ENCODE results near the gene TROAP. TPM values are rescaled to one million over a fixed set of nuclear protein-coding genes. Genes with fewer than 3 reads are reported as not detected.

The TROAP gene
- total and polyA plus RNA-seq, 4 donors, result 0.97 to 17.5 (median 2.0) TPM; not detected in 1

DNA sequence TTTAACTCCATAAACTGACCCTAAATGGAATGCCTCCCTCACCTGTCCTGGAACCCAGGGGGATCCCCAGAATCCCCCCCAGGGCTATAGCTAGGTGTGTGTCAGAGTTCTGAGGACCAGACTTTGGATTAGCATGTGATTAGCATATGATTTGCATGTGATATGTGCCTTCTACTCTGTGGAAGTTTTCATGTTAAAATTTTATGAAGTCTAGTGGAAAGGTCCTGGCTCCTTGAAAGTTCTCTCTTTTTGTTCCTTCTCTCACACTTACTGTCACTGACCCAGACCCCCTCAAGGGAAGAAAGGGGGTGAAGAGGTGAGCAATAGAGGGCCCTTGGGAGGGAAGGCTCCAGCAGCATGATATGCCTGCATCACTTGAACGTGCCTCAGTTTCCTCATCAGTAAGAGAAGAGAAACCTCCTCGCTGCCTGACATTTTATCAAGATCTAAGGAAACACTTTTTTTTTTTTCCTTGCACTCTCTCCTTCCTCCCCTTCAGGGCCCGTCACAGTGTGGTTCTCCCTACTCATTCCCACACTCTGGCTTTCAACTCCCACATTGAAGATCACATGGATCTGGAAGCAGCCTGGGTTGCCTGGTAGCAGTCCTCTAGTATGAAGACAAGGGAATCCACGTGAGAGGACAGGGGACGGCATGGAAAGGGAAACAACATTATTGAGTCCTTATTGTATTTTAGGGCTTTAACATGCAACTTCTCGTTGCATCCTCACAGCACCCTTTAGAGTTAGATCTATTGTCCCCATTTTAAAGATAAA lies 17.2 kb downstream of the TROAP start:
- no peak for TF ChIP-seq HNF4A (conservative IDR thresholded peaks at IDR 0.05)
- TF ChIP-seq MAX (IDR thresholded peaks at IDR 0.05), result no peak
- TF ChIP-seq HNF4G (IDR thresholded peaks at IDR 0.05), result no peak
- TF ChIP-seq, protein P1, sequence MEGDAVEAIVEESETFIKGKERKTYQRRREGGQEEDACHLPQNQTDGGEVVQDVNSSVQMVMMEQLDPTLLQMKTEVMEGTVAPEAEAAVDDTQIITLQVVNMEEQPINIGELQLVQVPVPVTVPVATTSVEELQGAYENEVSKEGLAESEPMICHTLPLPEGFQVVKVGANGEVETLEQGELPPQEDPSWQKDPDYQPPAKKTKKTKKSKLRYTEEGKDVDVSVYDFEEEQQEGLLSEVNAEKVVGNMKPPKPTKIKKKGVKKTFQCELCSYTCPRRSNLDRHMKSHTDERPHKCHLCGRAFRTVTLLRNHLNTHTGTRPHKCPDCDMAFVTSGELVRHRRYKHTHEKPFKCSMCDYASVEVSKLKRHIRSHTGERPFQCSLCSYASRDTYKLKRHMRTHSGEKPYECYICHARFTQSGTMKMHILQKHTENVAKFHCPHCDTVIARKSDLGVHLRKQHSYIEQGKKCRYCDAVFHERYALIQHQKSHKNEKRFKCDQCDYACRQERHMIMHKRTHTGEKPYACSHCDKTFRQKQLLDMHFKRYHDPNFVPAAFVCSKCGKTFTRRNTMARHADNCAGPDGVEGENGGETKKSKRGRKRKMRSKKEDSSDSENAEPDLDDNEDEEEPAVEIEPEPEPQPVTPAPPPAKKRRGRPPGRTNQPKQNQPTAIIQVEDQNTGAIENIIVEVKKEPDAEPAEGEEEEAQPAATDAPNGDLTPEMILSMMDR (IDR thresholded peaks at IDR 0.05; ENCODE audit: low read depth, low read length, missing input control), result no peak
- no peak for TF ChIP-seq YY1 (IDR thresholded peaks at IDR 0.05)
- TF ChIP-seq NR2F2 (IDR thresholded peaks at IDR 0.05), result no peak
- no peak for TF ChIP-seq REST (IDR thresholded peaks at IDR 0.05)
- TF ChIP-seq RAD21 (IDR thresholded peaks at IDR 0.05), result no peak
- no peak for TF ChIP-seq RXRA (IDR thresholded peaks at IDR 0.05)
- DNase-seq (ENCODE audit: low spot score), result no peak
- H3K36me3 ChIP-seq (ENCODE audit: control insufficient read depth in 4 of 4, insufficient read depth in 3 of 4, low read depth in 1 of 4, low read length in 3 of 4), result no peaks in the 10 kb centered on the region
- 78% methylated on average over 6 of the region's 6 CpGs for WGBS
- no peaks in the 10 kb centered on the region for H3K9me3 ChIP-seq (ENCODE audit: control insufficient read depth in 4 of 4, low read length in 3 of 4)
- no peak overlapping the region for H3K4me3 ChIP-seq (ENCODE audit: low read depth in 1 of 3, low read length in 3 of 3)
- peaks cover 0 to 8% (median 2%) of the 10 kb centered on the region in 4 donors for H3K27me3 ChIP-seq (ENCODE audit: control insufficient read depth in 4 of 4, insufficient read depth in 4 of 4, low read length in 3 of 4)
- no peak overlapping the region for H3K27ac ChIP-seq (ENCODE audit: low read depth in 1 of 2, low read length in 2 of 2)
- H3K4me1 ChIP-seq (ENCODE audit: control insufficient read depth in 4 of 4, insufficient read depth in 4 of 4, low read length in 3 of 4), result peaks cover 10 to 33% (median 22%) of the 10 kb centered on the region in 4 donors
- no peak overlapping the region for H3K9ac ChIP-seq (ENCODE audit: low read depth in 1 of 2, low read length in 2 of 2)

DNA sequence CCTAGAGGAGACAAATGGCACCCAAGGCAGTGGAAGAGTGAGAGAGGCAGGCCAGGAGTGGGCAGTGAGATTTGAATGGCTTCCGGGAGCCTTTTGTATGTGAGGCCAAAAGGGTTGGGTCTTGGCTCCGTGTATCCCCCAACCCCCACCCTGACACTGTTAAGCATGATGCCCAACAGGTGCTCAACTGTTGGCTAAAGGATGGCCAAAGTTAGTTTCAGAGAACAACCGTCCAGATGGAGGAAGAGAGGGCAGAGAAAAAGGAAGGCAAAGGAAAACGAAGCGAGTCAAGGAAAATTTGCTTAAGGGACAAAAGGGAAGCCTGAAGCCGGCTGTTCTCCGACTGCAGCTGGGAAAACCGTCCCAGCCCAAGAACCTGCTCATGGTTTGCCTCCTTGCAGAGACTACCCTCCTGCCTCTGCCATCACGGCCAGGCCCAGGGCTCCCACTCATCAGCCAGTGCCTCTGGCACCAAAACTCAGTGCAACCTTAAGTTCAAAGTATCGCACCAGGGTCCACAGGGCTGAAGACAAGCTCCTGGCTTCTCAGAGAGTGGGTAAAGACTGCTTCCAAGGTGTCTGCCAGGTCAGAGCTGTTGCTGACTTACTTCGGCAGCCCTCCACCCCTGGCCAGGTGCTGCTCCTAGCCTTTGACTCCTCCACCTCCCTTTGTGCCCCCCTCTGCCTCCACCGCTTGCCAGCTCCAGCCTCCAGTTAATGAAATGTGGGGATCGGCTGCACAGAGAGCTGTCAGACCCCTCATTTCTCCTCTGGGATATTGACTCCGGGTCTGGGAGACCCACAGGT lies 18.1 kb downstream of the TROAP start:
- no peak overlapping the region for H3K4me3 ChIP-seq (ENCODE audit: low read depth in 1 of 3, low read length in 3 of 3)
- H3K4me1 ChIP-seq (ENCODE audit: control insufficient read depth in 4 of 4, insufficient read depth in 4 of 4, low read length in 3 of 4), result peaks cover 16 to 42% (median 28%) of the 10 kb centered on the region in 4 donors
- TF ChIP-seq, protein P1 (IDR thresholded peaks at IDR 0.05; ENCODE audit: low read depth, low read length, missing input control), result no peak
- TF ChIP-seq GABPA (IDR thresholded peaks at IDR 0.05 in 1 of 2, conservative IDR thresholded peaks at IDR 0.05 in 1 of 2), result no peak
- no peak for TF ChIP-seq YY1 (IDR thresholded peaks at IDR 0.05)
- H3K9ac ChIP-seq (ENCODE audit: low read depth in 1 of 2, low read length in 2 of 2), result no peak overlapping the region
- H3K36me3 ChIP-seq (ENCODE audit: control insufficient read depth in 4 of 4, insufficient read depth in 3 of 4, low read depth in 1 of 4, low read length in 3 of 4), result no peaks in the 10 kb centered on the region
- WGBS, result 63% methylated on average over 14 of the region's 14 CpGs
- DNase-seq (ENCODE audit: low spot score), result no peak
- H3K9me3 ChIP-seq (ENCODE audit: control insufficient read depth in 4 of 4, low read length in 3 of 4), result no peaks in the 10 kb centered on the region
- H3K27me3 ChIP-seq (ENCODE audit: control insufficient read depth in 4 of 4, insufficient read depth in 4 of 4, low read length in 3 of 4), result peaks cover 0 to 8% (median under 1%) of the 10 kb centered on the region in 4 donors
- no peak overlapping the region for H3K27ac ChIP-seq (ENCODE audit: low read depth in 1 of 2, low read length in 2 of 2)

All from liver (tissue), 9 donors.